Ascending aorta (tissue), 2 donors: ENCODE results near the gene SGK1. TPM values are rescaled to one million over a fixed set of nuclear protein-coding genes. Genes with fewer than 3 reads are reported as not detected.
"Not testable (repeated sequence)": the region's sequence is repeated elsewhere in the genome, so short reads cannot be mapped to it uniquely, and the experiment has no call there.

Source experiments
- DNase-seq, 2 donors: peaks; one replicate each; pipeline ENCODE4 v3.0.0-alpha.2; 2019; ENCODE audit warnings: low spot score in 2 of 2
- H3K27ac ChIP-seq, 2 donors: fragments of 200-600 bp; sonication (generic); one replicate each; pipeline ENCODE4 v1.5.1; 2016 to 2017; ENCODE audit warnings: mild to moderate bottlenecking in 1 of 2
- H3K27me3 ChIP-seq: fragments of 200-600 bp; sonication (generic); one replicate; pipeline ENCODE4 v1.5.1; 2017
- H3K36me3 ChIP-seq, 2 donors: fragments of 200-600 bp; sonication (generic); one replicate each; pipeline ENCODE4 v1.5.1; 2016
- H3K4me1 ChIP-seq, 2 donors: fragments of 200-600 bp; sonication (generic); one replicate each; pipeline ENCODE4 v1.5.1; 2016 to 2017; ENCODE audit warnings: mild to moderate bottlenecking in 1 of 2
- H3K4me3 ChIP-seq, 2 donors: fragments of 200-600 bp; sonication (generic); one replicate each; pipeline ENCODE4 v1.5.1; 2016 to 2017; ENCODE audit warnings: mild to moderate bottlenecking in 1 of 2
- H3K9me3 ChIP-seq, 2 donors: fragments of 200-600 bp; sonication (generic); one replicate each; pipeline ENCODE4 v1.5.1; 2016
- intact Hi-C: fragments of 100-400 bp; cut with DNase I; formaldehyde crosslinking; loops from one replicate; pipeline ENCODE4 v1.15.1; 2023
- total RNA-seq: library from RNA; depleted of rRNA; stranded (reverse); fragments of >200 nt; gene quantifications from one replicate; pipeline ENCODE4 v1.1.0, GENCODE V29; 2016
- TF ChIP-seq, protein P1 (sequence below), 3 experiments: fragments of 200-600 bp in 2 of 3; fragments of 450-650 bp in 1 of 3; sonication (generic) in 2 of 3; IDR thresholded peaks; one replicate each; pipeline ENCODE4 v1.5.1; 2016 to 2019; ENCODE audit warnings: antibody characterized with exemption in 3 of 3, mild to moderate bottlenecking in 1 of 3, moderate library complexity in 1 of 3

The SGK1 gene
- total RNA-seq, 1 donor from 2014 or later, result 200 TPM

DNA sequence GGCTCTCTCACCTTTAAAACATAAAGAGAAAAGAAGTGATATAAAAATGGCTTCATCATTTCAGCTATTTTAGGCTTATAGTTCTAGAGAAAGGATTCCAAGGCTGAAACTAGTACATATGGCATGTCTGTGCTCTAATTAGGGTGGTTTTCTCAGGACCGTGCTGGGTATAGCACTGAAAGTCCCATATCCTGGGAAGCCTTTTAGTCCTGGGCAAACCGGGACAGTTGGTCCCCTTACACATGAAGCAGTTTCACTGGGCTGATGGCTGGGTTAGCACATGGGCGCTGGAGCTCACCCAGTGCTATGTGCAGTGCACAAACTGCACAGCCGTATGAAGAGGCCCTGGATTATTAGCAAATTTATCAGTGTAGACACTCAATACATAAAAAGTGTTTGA is 110.5 kb downstream of the SGK1 start:
- Histone ChIP-seq H3K4me3 (no peak overlapping the region), H3K36me3 (no peaks in the 10 kb centered on the region), H3K27ac (no peak overlapping the region), H3K27me3 (no peaks in the 10 kb centered on the region), H3K4me1 (no peaks in the 10 kb centered on the region), H3K9me3 (peaks cover 0 to 8% of the 10 kb centered on the region in 2 donors)
- intact Hi-C loops, result no loop called here
- DNase-seq, result no peak
- TF ChIP-seq, protein P1, sequence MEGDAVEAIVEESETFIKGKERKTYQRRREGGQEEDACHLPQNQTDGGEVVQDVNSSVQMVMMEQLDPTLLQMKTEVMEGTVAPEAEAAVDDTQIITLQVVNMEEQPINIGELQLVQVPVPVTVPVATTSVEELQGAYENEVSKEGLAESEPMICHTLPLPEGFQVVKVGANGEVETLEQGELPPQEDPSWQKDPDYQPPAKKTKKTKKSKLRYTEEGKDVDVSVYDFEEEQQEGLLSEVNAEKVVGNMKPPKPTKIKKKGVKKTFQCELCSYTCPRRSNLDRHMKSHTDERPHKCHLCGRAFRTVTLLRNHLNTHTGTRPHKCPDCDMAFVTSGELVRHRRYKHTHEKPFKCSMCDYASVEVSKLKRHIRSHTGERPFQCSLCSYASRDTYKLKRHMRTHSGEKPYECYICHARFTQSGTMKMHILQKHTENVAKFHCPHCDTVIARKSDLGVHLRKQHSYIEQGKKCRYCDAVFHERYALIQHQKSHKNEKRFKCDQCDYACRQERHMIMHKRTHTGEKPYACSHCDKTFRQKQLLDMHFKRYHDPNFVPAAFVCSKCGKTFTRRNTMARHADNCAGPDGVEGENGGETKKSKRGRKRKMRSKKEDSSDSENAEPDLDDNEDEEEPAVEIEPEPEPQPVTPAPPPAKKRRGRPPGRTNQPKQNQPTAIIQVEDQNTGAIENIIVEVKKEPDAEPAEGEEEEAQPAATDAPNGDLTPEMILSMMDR (IDR thresholded peaks at IDR 0.05), result no peak

GRCh38 chr6:134205366-134205765 is 112.5 kb downstream of the SGK1 start:
- intact Hi-C loops, result no loop called here
- Histone ChIP-seq H3K4me1 (no peaks in the 10 kb centered on the region), H3K9me3 (peaks cover 0 to 8% of the 10 kb centered on the region in 2 donors), H3K4me3 (no peak overlapping the region), H3K27me3 (no peaks in the 10 kb centered on the region), H3K27ac (no peak overlapping the region), H3K36me3 (no peaks in the 10 kb centered on the region)
- TF ChIP-seq, protein P1 (IDR thresholded peaks at IDR 0.05), result no peak
- no peak for DNase-seq

- intact Hi-C loops, DNase-seq, H3K27me3 ChIP-seq, H3K4me1 ChIP-seq, H3K4me3 ChIP-seq, H3K27ac ChIP-seq, H3K36me3 ChIP-seq, H3K9me3 ChIP-seq: not testable (repeated sequence)
Measured at GRCh38 chr6:134204759-134205158, 113.2 kb downstream of the SGK1 start.

GRCh38 chr6:134204031-134204430 is 113.9 kb downstream of the SGK1 start:
- intact Hi-C loops, result no loop called here
- TF ChIP-seq, protein P1 (IDR thresholded peaks at IDR 0.05), result no peak
- Histone ChIP-seq H3K9me3 (peaks cover 0 to 8% of the 10 kb centered on the region in 2 donors), H3K36me3 (no peaks in the 10 kb centered on the region), H3K27me3 (no peaks in the 10 kb centered on the region), H3K27ac (no peak overlapping the region), H3K4me3 (no peak overlapping the region), H3K4me1 (no peaks in the 10 kb centered on the region)
- no peak for DNase-seq

DNA sequence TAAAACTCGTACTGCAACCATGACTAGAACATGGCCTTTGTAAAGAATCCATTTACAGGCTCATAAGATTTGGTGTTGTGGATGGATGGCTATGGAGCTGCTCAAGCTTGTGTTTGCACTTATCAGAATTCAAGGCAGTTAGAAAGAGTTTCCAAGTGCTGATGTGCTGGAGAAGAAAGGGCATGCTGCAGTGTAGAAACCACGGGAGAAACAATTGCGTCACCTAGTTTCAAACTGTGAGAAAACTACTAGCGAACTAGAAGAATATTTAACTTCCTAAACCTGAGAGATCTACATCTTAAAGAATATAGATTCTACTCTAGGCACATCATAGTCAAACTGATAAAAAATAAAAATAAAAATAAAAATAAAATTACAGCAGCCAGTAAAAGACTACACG is 116.2 kb downstream of the SGK1 start:
- intact Hi-C loops, result no loop called here
- no peak for DNase-seq
- TF ChIP-seq, protein P1 (IDR thresholded peaks at IDR 0.05), result no peak

DNA sequence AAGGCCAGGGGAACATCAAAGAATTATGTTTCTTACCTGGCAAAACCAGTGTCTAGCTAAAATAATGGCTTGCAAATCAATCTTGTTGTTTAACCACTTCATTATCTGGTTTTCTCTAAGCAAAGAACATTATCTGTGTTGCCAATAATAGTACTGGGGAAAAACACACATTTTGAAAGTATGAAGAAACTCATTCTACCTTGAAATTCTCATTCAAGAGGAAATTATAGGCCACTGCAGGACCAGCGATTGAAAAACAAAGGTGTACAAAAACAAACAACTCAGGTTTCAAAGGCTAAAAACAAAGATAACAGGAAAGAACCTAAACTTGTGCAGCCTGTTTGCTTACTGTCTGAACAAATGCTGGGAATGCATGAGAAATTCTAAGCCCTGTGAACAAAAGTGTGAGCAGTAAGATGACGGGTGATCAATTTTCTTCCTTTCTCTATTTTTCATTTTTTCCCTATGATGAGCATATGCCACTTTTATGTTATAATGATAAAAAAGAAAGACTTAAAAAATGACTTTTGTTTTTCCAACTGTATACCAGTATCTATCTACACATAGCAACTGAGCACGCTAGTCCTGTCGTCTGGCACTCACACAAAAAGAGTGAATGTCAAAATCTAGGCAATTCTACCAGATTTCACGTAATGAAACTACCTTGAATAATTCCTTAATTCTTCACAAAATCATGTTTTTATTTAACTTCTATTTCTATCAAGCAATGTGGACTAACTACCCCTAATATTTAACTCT is 117.9 kb downstream of the SGK1 start:
- H3K27ac ChIP-seq, result no peak overlapping the region
- H3K27me3 ChIP-seq, result no peaks in the 10 kb centered on the region
- no peak overlapping the region for H3K4me3 ChIP-seq
- TF ChIP-seq, protein P1 (IDR thresholded peaks at IDR 0.05), result no peak
- peaks cover 0 to 8% of the 10 kb centered on the region in 2 donors for H3K9me3 ChIP-seq
- H3K36me3 ChIP-seq, result no peaks in the 10 kb centered on the region
- no peaks in the 10 kb centered on the region for H3K4me1 ChIP-seq
- intact Hi-C loops, result no loop called here
- no peak for DNase-seq

More for the DNA sequence above, 116.2 kb downstream of the SGK1 start:
- H3K9me3 ChIP-seq, result peaks cover 0 to 8% of the 10 kb centered on the region in 2 donors
- no peaks in the 10 kb centered on the region for H3K36me3 ChIP-seq
- H3K27ac ChIP-seq, result no peak overlapping the region
- H3K4me3 ChIP-seq, result no peak overlapping the region
- no peaks in the 10 kb centered on the region for H3K4me1 ChIP-seq
- no peaks in the 10 kb centered on the region for H3K27me3 ChIP-seq
